ENCODE measurements around the gene ARL17A. TPM values are rescaled to one million over a fixed set of nuclear protein-coding genes. Genes with fewer than 3 reads are reported as not detected.
"Not testable (repeated sequence)": the region's sequence is repeated elsewhere in the genome, so short reads cannot be mapped to it uniquely, and the experiment has no call there.

ARL17A gene
- polyA plus RNA-seq, 12 donors = 13.1 to 38.7 (median 17.7) TPM; not detected in 1

DNA sequence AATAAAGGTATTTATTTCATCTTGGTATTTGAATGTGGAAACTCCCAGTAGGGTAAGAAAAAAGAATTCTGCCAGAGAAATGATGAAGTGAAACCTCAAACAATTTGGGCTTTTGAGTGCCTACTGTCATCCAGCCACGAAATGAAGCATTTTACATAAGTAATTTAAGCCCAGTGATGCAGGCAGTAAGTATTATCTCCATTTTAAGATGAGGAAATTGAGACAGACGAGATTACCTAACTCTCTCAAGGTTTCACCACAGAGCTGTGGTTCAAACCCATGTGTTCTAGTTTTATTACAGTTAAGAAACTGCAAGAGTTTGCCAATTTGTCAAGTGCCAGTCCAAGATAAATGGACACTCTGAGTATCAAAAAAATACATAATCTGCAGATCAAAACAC, 13.2 kb downstream of the ARL17A start:
- DNase-seq = not testable (repeated sequence)

DNA sequence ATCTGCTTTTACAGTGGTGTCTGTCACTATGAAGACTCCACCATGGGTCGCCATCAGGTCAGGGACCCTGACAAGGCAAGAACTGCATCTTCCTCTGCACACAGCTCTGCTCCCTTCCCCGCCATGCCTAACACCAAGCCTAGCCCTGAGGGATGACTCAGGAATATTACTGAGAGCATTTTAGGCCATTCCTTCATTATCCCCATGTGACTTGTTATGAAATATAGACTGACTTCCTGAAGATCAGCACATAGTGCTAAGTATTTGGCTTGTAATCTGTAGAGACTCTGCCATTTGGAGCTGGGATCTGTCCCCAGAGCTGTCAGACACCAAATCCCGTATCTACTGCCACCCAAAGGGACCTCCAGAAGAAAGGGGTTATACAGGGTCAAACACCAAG, 19.4 kb downstream of the ARL17A start:
- DNase-seq = not testable (repeated sequence)

DNA sequence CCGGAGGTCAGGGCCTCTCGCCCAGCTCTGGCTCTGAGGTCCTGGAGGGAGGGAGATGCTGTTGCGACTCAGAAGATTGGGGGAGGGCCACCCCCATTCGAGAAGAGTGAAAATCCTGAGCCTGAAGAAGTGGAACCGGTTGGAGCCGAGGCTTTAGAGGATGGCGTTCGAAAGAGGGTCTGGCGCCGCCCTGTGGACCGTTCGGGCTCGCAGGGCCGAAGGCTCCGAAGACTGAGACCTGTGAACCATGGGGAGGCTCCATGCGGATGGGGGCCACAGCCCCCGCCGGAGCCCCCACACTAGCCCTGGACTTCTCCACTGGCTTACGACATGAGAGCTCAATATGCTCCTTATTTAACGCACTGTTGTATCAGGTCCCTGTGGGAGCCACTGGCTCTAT, 20.3 kb downstream of the ARL17A start:
- not testable (repeated sequence) for DNase-seq

DNA sequence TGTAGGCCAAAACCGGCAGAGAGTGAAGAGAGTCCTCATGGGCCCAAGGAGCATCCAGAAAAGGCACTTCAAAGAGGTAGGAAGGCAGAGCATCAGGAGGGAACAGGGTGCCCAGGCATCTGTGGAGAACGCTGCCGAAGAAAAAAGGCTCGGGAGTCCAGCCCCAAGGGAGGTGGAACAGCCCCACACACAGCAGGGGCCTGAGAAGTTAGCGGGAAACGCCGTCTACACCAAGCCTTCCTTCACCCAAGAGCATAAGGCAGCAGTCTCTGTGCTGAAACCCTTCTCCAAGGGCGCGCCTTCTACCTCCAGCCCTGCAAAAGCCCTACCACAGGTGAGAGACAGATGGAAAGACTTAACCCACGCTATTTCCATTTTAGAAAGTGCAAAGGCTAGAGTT, 30.9 kb downstream of the ARL17A start:
- DNase-seq = not testable (repeated sequence)

DNA sequence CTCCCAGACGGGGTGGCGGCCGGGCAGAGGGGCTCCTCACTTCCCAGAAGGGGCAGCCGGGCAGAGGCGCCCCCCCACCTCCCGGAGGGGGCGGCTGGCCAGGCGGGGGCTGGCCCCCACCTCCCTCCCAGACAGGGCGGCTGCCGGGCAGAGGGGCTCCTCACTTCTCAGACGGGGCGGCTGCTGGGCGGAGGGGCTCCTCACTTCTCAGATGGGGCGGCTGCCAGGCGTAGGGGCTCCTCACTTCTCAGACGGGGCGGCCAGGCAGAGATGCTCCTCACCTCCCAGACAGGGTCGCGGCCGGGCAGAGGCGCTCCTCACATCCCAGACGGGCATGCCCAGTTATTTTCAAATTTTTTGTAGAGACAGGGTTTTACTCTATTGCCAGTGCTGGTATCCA, 44.8 kb downstream of the ARL17A start:
- not testable (repeated sequence) for DNase-seq

DNA sequence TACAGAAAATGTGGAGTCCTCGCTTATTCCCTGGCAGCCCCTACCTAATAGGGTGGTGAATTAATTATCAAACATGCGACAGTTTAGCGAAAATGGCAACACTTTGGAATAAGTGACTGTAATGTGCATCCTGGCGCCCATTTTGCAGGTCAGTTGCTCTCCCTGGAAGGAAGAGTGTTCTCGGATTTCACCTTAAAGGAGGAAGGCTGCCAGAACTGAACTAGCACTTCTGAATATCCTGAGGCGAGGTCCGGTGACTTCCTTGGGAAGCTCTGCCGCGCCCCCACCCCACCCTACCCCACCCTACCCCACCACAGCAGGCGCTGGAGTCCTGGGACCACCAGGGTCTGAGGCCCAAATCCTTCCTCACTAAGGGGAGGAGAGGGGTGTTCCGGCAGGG, 67.3 kb downstream of the ARL17A start, which contains the start of gene LRRC37A2:
LRRC37A2 (plus strand) TSS at position 301 of the 400 bp plus-strand sequence. CDS start 245 bp downstream, outside the sequence.
- not testable (repeated sequence) for DNase-seq

DNA sequence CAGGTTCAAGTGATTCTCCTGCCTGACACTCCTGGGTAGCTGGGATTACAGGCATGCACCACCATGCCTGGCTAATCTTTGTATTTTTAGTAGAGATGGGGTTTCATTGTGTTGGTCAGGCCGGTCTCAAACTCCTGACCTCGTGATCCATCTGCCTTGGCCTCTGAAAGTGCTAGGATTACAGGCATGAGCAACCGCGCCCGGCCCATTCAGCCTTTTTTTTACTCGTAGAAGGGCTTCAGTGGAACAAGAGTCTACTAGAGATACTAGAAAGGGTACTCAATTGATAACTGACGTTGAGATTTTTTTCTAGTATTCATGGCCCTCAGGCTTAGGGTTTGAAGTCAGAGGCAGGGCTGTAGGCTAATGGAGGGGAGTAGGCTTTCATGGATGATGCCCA, 73.6 kb downstream of the ARL17A start:
- DNase-seq = not testable (repeated sequence)

DNA sequence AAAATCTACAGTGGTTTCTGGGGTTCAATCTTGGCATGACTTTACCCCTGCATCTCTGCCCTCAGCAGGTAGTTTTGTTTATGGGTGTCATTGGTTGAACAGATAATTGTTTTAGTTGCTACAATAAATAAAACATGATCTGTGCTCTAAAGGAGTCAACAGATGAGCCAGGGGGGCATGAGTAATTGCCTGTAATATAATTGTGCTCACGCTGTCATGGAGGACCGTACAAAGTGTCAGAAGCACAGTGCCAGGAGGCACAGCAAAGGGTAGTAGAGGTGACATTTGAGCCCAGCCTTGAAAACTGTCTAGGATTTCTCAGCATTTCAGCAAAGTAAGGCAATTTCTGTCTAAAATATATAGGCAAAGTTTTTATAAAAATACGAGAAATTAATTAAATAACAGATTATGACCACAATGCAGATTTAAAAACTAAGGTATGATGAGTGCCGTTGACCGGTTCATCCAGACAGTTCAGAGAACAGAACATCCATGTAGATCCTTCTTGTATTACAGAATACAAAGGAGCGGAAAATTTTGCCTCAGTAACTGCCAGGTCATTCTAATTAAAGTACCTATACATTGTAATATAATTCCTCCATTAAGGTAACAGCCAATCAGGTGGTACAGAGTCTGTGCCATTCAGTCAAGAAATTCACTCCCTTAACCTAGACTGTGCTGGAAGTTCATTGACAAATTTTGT, 79.9 kb downstream of the ARL17A start:
- DNase-seq = not testable (repeated sequence)

DNA sequence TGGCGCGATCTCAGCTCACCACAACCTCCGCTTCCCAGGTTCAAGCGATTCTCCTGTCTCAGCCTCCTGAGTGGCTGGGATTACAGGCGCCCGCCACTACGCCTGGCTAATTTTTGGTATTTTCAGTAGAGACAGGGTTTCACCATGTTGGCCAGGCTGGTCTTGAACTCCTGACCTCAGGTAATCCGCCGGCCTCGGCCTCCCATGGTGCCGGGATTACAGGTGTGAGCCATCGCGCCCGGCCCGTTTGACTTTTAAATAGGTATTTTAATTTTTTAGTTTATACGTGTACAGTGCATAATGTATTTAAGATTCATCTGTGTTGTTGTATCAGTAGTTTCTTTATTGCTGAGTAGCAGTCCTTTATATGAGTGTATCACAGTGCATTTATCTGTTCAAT, 87.5 kb downstream of the ARL17A start:
- DNase-seq = not testable (repeated sequence)

DNA sequence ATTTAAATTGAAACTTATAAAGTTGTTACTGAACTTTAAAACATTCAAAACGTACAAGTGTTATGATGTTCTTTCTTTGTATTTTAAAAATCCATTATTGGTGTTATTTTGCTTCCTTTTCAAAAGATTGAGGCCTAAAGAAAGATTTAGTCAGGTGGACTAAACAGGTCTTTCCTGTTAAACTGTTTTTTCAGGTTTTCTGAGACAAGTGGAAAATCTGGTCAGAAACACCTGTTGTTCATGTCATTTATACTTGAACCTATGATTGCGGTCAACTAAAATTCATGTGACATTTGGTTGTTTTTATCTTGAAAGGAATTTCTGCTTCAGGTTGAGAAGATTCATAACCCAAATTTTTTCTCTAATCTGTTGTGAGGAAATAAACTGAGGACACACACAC, 98.2 kb downstream of the ARL17A start:
- DNase-seq = not testable (repeated sequence)

DNA sequence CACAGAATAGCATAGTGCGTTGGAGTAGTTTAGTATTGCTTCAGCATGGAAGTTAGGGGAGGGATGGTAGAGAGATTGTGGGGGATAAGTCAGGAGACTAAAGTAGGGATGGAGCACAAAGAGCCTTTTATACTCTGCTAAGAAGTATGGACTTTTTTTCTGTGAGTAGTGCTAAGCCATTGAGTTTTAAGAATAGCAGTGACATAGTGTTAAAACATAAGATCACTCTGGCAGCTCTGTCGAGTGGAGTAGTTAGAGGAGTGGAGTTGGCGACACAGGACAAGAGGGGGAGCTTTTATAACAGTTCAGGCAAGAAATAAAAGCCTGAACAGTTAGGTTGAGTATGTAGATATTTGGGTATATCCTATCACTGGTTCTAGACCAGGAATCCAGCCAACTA, 100.7 kb downstream of the ARL17A start:
- not testable (repeated sequence) for DNase-seq

DNA sequence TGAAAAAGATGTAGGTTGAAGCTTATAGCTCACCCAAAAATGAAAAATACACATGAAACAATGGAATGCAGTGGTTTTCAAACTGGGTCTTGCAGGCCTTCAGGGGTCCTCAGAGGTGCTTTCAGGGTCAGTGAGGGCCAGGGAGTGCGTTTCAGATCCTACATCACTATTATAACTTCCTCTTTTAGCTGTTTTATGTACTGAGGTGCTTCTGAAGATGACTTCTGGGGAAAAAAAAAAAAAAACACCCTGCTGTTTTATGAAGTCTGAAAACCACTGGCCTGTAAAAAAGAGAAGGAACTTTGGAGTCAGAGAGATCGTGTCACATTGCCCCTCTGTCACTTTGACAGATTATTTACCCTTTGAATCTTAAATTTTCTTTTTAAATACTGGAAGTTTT, 103.9 kb downstream of the ARL17A start:
- not testable (repeated sequence) for DNase-seq

DNA sequence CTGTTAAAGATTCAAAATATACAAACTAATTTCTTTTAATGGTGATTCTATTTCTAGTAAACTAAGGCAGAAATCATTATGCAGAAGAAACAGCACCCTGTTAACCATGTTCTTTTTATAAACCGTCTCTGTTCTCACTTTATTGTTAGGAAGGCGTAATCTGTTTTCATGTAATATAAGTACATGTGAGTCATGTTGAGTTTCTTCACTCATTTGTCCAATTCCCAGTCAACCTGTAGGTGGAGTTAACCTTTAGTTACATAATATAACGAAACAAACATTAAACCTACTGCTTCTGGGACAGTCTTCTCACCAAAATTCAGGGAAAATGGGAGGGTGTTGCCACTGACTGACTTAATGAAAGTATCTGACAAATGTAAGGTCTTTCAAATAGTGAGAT, 105.0 kb downstream of the ARL17A start:
- DNase-seq = not testable (repeated sequence)

DNA sequence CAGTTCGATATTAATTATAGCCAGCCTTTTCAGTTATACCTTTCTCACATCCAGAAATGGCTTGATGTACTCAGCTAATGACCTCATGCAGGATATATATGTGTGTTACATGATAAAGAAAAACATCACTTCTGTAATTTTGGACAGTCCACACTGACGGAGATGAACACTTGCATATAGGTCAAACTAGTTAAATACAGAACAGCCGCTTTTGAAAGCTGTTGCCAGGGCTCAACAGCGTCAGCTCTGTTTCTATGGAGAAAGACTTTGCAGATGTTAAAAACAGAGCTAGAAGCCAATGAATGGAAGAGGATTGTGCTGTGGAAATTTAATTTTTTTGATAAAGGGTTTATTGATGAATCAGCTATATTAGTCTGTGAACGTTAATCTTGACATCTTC, 111.9 kb downstream of the ARL17A start:
- DNase-seq = not testable (repeated sequence)

Other genes with a start within 250 kb of the ARL17A start
- gene ARL17B, start 217.9 kb downstream of the ARL17A start, polyA plus RNA-seq (ENCODE audit: insufficient read length in 12 of 12) = 10 to 100 TPM in 6 of 12 donors, 1 to 10 TPM in 4, not detected in 2; 5.0 to 18.6 (median 12.4) TPM
- gene LRRC37A2, start 67.2 kb downstream of the ARL17A start, polyA plus RNA-seq (ENCODE audit: insufficient read length in 12 of 12) = 10 to 100 TPM in 11 of 12 donors, not detected in 1; 14.5 to 49.0 (median 21.5) TPM
- 10 to 100 TPM in 11 of 12 donors, not detected in 1; 16.9 to 27.1 (median 23.4) TPM for gene NSF, start 11.0 kb upstream of the ARL17A start, polyA plus RNA-seq (ENCODE audit: insufficient read length in 12 of 12)
- gene WNT3, start 239.0 kb upstream of the ARL17A start, polyA plus RNA-seq (ENCODE audit: insufficient read length in 12 of 12) = 10 to 100 TPM in 2 of 12 donors, 1 to 10 TPM in 9, not detected in 1; 2.3 to 26.7 (median 3.0) TPM

All from muscle of arm (tissue), 12 donors.